ENCODE data around the gene KAZN.

GRCh38 chr1:14715802-14716201, 117.3 kb downstream of the KAZN start:
- TF ChIP-seq, protein P1, sequence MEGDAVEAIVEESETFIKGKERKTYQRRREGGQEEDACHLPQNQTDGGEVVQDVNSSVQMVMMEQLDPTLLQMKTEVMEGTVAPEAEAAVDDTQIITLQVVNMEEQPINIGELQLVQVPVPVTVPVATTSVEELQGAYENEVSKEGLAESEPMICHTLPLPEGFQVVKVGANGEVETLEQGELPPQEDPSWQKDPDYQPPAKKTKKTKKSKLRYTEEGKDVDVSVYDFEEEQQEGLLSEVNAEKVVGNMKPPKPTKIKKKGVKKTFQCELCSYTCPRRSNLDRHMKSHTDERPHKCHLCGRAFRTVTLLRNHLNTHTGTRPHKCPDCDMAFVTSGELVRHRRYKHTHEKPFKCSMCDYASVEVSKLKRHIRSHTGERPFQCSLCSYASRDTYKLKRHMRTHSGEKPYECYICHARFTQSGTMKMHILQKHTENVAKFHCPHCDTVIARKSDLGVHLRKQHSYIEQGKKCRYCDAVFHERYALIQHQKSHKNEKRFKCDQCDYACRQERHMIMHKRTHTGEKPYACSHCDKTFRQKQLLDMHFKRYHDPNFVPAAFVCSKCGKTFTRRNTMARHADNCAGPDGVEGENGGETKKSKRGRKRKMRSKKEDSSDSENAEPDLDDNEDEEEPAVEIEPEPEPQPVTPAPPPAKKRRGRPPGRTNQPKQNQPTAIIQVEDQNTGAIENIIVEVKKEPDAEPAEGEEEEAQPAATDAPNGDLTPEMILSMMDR (IDR thresholded peaks at IDR 0.05; ENCODE audit: low read length) = no peak
- no peak for TF ChIP-seq EZH2 (optimal IDR thresholded peaks at IDR 0.05; ENCODE audit: low read depth, low read length)

Data from MM.1S (cell line).